ENCODE data around the gene CBX3.

Gene CBX3

GRCh38 chr7:26187380-26188205 lies 14.0 kb upstream of the CBX3 start:
- in situ Hi-C loops (cut with MboI; ENCODE audit: low sequenced_read_pairs) = no loop called here

GRCh38 chr7:26188206-26188956 lies 13.2 kb upstream of the CBX3 start:
- in situ Hi-C loops (cut with MboI; ENCODE audit: low sequenced_read_pairs) = no loop called here

GRCh38 chr7:26188957-26189541 lies 12.5 kb upstream of the CBX3 start:
- in situ Hi-C loops (cut with MboI; ENCODE audit: low sequenced_read_pairs) = no loop called here

GRCh38 chr7:26189697-26190096 lies 11.8 kb upstream of the CBX3 start:
- in situ Hi-C loops (cut with MboI; ENCODE audit: low sequenced_read_pairs) = loop anchor here (10.0 kb wide), 1 partner anchor 95 kb away; no protein-coding TSS in a partner anchor

- in situ Hi-C loops (cut with MboI; ENCODE audit: low sequenced_read_pairs) = loop anchor here (10.0 kb wide), 1 partner anchor 96 kb away; no protein-coding TSS in a partner anchor
Measured at GRCh38 chr7:26190417-26190869, 11.1 kb upstream of the CBX3 start.

- in situ Hi-C loops (cut with MboI; ENCODE audit: low sequenced_read_pairs) = loop anchor here (10.0 kb wide), 1 partner anchor 97 kb away; no protein-coding TSS in a partner anchor
Measured at GRCh38 chr7:26191233-26191973, 10.1 kb upstream of the CBX3 start.

GRCh38 chr7:26191974-26192479 lies 9.5 kb upstream of the CBX3 start:
- in situ Hi-C loops (cut with MboI; ENCODE audit: low sequenced_read_pairs) = loop anchor here (10.0 kb wide), 1 partner anchor 97 kb away; no protein-coding TSS in a partner anchor

GRCh38 chr7:26192485-26193087 lies 9.0 kb upstream of the CBX3 start:
- in situ Hi-C loops (cut with MboI; ENCODE audit: low sequenced_read_pairs) = loop anchor here (10.0 kb wide), 1 partner anchor 98 kb away; no protein-coding TSS in a partner anchor

- in situ Hi-C loops (cut with MboI; ENCODE audit: low sequenced_read_pairs) = loop anchor here (10.0 kb wide), 1 partner anchor 99 kb away; no protein-coding TSS in a partner anchor
Measured at GRCh38 chr7:26193432-26194207, 7.9 kb upstream of the CBX3 start.

- in situ Hi-C loops (cut with MboI; ENCODE audit: low sequenced_read_pairs) = loop anchor here (10.0 kb wide), 1 partner anchor 100 kb away; no protein-coding TSS in a partner anchor
Measured at GRCh38 chr7:26194764-26195163, 6.8 kb upstream of the CBX3 start.

GRCh38 chr7:26195182-26195581 lies 6.4 kb upstream of the CBX3 start:
- in situ Hi-C loops (cut with MboI; ENCODE audit: low sequenced_read_pairs) = loop anchor here (10.0 kb wide), 1 partner anchor 100 kb away; no protein-coding TSS in a partner anchor

GRCh38 chr7:26195867-26196657 lies 5.5 kb upstream of the CBX3 start:
- in situ Hi-C loops (cut with MboI; ENCODE audit: low sequenced_read_pairs) = loop anchor here (10.0 kb wide), 1 partner anchor 101 kb away; no protein-coding TSS in a partner anchor

- in situ Hi-C loops (cut with MboI; ENCODE audit: low sequenced_read_pairs) = loop anchor here (10.0 kb wide), 1 partner anchor 103 kb away; no protein-coding TSS in a partner anchor
Measured at GRCh38 chr7:26197153-26198115, 4.1 kb upstream of the CBX3 start.

GRCh38 chr7:26198133-26198780 lies 3.3 kb upstream of the CBX3 start:
- in situ Hi-C loops (cut with MboI; ENCODE audit: low sequenced_read_pairs) = loop anchor here (10.0 kb wide), 1 partner anchor 103 kb away; no protein-coding TSS in a partner anchor

GRCh38 chr7:26198781-26199169 lies 2.8 kb upstream of the CBX3 start:
- in situ Hi-C loops (cut with MboI; ENCODE audit: low sequenced_read_pairs) = loop anchor here (10.0 kb wide), 1 partner anchor 104 kb away; no protein-coding TSS in a partner anchor

Data from HL-60/S4 (cell line).